GM19455 (cell line): ENCODE measurements around the gene MEGF6.

ENCODE experiments used
- ATAC-seq: cut with Tn5 transposase; IDR thresholded peaks from one replicate; pipeline ENCODE4 v1.9.1; 2021; ENCODE audit not compliant: unreplicated experiment

Gene MEGF6

DNA sequence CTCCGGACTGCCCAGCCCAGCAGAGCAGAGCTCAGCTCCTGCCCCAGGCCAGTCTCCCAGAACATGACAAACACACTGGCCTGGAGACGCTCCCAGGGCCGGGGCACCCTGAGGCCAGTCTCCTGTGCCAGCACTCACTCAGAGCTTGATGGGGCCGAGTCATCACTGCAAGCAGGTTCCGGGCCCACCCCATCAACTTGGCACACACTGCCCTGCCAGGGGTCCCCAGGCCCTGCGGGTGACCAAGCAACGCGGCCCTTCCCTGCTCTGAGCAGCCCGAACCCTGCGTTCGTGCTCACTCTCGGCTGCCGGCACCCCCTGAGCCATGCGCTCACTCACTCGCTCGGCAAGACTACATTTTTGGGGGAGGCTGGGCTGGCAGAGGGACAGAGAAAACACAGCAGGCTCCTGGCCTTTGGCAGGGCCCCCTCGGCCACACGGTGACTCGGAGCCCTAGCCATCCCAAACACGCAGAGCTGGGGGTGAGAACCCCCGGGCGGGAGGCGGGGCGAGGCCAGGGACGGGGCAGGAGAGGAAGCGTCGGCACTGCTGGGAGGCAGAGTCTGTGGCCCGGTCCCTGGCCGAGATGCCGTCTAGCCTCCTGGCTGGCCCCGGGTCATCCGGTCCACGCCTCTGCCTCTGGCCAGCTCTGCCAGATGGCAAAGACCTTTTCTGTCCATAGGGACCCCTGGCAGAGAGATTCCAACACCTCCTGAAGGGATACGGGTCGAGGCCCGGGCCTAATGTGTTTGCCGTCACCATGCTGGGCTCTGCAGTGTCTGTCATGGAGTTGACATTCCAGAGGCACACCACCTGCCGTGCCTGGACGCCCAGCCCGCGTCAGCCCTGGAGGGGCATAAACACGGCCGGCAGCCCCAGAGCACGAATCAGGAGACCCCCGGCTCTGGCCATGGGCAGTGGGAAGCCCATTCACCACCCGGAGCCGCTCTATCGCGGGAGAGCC is 68.0 kb downstream of the MEGF6 start:
- ATAC-seq, result no peak

DNA sequence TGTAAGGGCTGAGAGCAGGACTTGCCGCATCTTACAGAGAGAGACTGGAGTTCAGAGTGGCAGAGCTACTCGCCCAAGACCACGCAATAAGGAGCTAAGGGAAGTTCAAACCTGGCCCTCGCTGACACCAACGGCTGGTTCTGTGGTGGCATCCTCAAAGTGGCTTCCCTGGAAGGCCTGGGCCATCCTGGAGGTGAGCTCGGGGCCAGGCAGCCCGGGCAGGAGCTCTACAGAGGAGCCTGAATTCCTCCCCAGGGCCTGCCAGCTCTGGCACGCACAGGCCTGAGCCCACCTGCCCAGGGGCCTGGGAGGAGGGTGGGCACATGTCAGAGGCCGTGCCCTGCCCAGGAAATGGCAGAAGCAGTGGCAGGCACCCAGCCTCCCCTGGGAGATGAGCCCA is 68.6 kb downstream of the MEGF6 start:
- no peak for ATAC-seq

DNA sequence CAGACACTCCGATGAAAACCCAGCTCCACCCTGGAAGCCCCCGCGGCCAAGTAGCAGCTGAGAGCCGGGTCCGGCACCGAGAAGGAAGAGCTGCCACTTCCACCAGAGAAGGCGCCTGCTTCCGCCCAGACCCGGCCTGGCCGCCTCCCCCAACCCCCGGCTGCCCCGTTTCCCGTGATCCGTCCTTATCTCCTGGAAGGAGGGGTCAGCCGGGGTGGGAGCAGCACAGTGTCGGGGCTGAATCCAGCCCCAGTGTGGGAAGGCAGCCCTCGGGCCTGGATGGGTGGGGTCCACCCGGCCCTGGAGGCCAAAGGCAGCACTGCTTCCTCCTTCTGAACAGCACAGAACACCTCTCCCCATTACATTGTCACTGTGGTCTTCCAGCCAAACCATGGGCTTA is 69.4 kb downstream of the MEGF6 start:
- no peak for ATAC-seq

DNA sequence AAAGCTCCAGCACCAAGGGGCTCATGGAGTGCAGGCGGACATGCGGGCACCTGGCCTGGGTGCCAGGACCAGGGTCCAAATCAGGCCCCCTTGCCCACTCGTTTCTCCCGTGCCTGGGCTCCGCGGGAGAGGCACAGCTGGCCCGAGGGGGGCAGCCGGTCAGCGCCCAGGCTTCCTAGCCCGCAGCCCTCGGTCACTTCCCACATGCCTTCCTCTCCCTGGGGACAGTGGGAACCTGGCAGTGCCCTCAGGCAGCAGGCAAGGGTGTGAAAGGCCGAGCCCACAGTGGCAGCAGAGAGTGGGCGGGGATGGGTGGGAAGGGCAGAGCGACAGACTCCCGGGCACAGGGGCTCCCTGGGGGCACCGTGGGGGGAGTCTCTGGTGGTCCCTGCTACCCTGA is 69.8 kb downstream of the MEGF6 start:
- no peak for ATAC-seq

DNA sequence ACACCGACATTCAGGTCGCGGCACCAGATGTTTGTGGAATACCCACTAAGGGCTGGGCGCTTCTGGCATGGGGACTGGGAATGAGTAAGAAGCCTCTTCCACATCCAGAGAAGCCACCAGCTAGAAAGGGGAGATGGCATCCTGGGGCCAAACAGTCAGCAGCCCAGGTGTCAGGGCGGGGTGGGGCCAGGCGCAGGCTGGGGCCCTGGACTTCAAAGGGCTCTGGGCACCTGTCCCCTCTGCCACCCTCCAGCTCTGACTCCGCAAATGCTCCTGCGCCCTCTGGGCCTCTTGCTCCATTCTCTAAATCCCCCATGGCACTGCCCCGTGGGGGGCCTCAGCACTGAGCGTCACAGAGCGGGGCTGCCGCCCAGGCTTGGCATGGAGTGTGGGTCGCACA is 70.4 kb downstream of the MEGF6 start:
- ATAC-seq, result no peak

DNA sequence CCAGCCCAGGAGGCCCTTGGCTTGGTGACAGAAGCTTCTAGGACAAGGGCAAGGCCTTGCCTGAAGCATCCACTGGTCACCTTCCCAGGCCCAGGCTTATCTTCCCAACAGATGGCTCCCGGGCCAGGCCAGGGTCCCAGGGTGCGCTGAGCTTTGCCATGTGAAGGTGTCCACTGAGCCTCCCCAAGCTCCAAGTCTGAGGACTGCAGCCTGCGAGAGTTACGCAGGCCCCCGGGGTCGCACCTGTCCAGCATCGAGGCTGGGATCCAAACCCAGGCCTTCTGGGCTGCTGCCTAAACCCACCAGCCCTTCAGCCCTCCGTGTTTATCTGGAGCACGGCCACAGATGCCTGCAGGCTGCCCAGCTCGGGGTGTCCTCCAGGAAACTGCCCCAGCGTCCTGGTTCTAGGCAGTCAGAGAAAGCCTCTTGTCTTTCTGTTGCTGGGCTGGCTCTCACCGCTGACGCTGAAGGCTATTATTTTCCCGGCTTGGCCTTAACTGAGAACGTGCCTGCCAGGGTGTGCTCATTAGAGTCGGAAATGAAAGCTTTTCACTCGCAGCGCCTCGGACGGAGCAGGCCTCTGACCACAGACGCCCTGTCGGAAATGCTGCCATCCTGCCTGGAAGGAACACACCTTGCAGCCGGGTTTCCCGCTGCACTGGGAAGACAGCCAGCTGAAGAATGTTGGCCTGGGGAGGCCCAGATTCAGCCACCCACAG is 71.4 kb downstream of the MEGF6 start:
- no peak for ATAC-seq

DNA sequence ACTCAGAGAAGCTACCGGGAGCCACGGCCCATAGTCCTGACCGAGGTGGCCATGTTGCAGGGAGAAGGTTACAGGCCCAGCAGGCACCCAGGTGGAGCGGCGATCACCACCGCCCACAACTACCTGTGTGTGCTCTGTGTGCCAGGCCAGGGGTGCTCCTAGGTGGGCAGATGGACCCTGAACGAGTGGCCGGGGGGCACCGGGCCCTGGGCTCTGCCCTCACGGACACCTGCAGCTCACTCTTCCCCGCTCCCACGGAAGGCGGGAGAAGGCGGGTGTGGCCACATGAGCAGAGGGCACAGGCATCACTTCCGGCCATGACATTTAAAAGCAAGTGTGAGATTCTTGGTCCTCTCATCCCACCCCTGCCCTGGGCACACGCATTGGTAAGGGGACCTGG is 73.9 kb downstream of the MEGF6 start:
- no peak for ATAC-seq

DNA sequence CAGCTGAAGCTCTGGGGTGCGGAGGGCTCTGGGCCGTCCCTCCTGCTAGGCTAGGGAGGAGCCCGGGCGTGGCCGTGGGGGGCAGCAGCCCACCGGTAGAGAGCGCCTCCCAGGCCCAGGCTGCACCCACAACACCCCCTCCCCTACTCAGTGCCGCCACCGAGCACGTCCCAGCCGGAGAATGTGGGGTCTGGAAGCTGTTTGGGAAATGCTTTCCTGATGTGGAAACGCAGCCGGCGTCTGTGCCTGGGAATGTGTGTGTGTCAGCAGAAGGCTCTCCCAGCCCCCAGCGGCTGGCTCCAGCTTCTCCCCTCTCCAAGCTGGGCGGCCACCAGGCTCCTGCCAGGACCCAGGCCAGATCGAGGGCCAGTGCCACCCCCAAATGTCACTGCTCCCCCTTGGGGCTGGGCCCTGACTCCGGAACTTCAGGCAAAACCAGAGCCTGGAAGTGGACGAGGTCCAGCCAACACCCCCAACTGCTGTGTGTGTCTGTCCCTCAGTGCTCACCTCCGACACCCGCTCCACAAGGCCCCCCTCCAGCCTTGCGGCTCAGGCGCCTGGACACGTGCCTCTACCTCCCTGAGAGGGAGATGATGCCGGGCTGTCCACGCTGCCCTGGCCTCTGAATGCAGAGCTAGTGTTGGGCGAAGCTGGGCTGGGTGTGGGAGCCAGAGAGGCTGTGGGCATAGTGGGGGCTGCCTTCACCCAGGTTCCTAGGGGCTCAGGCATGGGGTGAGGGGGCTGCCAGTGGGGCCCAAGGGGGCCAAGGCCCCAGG is 74.7 kb downstream of the MEGF6 start:
- ATAC-seq, result no peak

DNA sequence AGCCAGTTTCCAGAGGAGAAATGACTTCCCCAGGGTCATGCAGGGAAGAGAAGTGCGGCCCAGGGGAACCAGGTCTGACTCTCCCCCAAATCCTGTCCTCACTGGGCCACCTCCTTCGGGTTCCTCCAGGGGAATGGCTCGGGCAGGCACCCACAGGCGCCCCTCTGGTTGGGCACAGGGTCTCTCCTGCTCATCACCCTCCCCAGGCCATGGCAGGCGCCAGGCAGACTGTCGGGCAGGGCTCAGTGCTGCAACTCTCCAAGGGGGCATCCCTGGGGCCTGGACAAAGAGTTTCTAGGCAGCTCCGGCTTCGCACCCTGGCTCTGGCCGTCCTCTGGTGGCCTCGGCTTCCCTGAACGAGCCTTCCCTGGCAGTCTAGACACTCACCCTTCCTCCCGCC is 75.6 kb downstream of the MEGF6 start:
- no peak for ATAC-seq

DNA sequence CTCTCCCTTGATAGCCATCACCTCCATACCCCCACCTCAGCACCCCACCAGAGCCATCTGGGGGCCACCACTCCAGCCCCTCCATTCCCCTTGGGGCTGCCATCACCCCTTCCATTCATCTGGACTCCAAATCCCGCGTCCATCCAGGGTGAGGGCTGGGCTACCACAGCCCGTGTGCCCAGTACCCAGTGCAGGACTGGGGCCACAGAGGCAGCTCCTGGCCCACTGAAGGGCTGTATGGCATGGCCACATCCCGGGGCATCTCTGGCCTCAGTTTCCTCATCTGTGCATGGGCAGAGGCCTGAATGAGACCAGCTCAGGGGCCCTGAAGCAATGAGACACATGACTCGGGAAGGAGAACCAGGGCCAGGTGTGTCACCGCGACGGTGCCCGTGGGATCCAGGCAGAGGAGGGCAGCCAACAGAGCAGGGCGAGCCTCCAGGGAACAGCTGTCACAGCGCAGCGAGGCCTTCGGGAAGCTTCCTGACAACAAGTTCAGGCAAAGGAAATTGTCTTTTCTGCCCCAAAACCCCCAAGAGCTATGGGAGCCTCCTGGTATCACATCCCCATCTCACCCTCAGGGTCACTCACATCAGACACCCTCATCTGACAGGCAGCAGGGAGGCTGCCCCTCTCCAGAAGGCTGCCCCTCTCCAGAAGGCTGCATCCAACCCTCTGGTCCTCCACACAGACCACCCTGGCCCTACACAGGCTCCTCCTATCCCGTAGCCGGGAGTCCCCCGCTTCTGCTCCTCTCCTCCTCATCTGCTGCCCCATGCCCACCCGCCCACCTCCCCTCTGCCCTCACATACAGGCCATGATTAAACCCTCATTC is 76.3 kb downstream of the MEGF6 start:
- ATAC-seq, result no peak

DNA sequence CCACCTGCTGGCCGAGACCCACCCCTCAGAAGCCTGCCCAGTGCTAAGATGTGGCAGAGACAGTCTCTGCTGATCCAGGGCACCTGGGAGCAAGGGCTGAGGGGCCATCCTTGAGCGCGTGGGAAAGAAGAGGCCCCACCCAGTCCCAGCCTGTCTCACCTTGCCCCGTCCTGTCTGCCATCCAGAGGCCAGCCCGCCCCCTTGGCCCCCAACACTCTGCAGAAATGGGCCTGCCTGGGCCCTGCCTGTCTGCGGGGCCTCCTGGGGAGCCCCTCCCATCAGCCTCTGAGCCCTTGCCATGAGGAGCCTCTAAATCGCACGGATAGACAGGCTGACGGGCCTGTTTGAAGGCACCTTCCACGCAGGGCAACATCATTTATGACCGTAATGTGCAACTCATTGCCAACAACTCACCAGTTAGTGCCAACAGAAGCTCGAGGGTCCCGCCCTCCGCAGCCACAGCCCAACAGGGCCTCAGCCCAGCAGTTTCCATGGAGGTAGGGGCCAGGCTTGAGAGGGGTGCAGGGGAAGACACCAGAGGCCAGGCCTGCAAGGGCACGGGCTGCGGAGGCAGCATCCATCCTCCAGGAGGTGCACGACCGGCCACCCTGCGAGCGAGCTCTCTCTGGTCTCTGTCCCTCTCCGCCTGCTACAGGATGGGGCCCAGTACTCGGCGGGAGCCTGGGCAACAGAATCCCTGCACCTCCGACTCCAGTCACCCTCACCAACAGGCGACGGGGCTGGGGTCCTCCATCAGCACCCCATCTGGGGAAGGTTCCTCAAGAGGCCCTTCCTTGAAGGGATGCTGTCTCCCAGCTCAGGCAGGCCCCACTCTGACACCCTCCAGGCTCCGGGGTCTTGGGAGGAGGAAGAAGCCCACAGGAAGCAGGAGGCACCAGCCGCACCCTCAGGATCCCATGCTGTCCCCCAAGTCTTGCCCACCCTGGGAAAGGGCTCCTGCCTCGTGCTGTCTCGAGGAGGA is 78.0 kb downstream of the MEGF6 start:
- no peak for ATAC-seq

DNA sequence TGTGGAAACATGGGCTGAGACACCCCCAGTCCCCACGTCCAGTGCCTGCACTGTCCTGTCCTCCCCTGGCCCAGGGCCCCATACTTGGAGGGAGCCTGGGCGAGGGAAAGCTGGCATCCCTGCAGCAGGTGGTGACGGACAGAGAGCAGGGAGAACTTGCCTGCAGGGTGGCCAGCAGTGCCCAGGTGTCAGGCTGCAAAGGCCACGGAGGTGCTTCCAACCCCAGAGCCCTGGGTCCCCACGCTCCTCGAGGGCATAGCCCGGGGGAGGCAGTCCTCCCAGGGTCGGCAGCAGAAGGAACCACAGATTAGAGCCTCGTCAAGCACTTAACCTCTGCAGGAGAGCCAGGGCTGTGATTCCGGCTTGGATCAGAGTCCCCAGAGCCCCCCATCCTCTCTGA is 79.4 kb downstream of the MEGF6 start:
- no peak for ATAC-seq

DNA sequence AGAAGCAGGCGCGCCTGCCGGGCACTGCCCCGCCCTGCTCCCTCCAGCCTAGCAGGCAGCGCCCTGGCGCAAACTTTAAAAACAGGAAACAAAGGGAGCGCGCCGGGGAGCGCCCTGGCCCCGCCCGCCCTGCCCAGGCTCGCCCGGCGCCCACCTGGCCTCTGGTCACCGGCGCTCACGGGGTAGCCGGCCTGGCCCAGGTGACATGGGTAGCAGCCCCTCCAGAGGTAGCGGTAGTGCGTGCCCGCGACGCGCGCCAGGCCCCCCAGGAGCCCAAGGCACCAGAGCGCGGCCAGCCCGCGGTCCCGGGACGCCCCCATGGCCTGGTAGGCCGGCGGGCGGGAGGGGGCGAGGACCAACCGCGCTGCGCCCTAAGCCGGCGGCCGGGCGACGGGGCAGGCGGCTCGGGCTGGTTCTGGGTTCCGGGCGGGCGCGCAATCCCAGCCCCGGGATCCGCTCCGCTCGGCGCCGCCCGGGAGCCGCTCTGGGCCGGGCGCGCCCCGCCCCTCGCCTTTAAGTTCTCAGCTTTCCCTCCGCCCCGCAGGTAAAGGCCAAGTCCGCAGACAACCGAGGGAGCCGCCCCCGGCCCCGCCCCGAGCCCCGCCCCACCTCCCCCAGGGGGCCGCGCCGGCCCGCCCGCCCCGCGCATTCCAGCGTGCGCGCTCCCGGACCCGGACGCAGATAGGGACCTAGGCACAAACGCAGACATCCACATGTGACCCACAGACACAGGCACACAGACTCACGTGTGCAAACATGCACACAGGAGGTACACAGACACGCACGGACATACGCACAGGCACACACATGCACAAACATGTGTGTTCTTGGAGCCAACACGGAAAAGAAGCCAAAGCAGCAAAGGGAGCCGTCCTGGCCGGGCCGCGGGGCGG is 80.1 kb downstream of the MEGF6 start:
- no peak for ATAC-seq

DNA sequence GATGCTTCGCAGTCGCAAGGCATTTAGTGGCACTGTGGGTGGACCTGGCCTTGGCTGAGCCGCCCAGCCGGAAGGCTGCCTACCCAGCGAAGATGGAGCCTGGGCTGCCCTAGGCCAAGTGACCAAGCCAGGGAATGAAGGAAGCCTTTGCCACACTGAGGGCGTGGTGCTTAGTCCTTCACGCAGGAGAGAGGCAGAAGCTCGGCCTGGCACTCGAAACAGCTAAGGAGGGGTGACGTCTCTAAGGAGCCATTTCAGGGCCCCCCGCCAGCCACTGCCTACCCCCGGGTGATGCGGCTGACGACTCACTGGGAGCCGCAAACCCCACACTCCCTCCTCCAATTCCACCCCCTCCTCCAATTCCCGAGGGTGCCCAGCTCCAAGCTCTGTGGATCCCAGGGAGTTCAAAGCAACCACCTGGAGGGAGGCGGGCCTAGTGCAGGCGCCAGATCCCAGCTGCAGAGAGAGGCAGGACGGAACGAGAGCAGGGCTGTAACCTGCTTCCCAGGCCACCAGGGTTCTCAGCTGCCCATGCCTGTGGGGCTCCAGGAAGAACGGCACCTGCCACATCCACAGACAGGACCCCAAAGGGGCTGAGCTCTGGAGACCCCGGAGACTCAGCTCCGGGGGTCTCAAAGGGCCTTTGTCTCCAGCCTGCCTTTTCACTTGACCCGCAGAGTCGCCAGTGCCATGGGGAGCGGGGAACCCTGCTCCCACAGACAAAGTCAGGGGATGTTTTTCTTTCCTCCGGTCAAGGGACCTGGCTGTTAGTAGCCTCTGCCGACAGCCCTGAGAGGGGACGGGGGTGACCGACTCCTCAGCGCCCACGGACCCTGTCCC is 81.0 kb downstream of the MEGF6 start:
- no peak for ATAC-seq

DNA sequence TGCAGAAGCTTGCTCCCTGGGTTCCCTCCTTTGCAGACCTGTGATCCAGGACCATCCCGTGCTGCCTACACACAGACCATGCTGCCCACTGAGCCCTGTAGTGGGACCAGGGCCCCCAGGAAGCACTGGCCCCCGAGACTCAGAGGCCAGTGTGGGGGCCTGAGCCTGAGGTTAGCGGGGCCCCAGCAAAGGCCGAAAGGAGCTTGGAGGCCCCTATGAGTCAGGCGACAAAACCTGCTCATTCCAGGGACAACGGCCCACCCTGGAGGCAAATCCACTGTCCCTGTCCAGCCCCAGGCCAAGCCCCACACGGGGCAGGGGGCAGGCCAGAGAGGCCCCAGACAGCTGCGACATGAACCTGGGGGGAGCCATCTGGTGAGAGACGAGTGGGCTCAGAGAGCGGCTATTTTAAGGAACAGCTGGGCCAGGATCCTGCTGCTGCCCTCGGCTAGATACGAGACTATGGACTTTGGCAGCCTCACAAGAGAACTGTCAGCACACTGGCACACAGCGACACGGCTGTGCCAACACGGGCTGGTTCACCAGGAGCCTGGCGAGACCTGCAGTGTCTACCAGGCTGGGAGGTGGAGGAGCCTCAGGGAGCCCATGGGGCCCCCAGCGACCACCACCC is 82.1 kb downstream of the MEGF6 start:
- no peak for ATAC-seq

DNA sequence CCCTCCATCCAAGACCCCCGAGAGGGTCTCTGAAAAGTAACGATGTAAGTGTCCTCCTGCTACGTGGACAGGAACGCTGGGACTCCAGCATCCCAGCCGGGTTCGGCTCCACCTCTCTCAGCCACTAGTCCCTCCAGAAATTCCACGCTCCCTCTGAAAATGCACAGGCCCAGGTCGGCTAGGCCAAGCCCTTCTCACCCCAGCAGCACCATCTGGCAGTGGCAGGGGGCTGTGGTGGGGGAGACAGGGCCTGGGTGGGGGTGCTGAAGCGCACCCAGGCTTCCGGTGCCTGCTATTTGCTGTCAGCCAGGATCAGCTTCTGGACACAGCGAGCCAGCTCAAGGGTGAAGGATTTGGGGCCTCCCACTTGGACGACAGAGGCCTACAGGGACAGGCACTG is 83.5 kb downstream of the MEGF6 start:
- no peak for ATAC-seq
